Measurements from ENCODE around the gene PTPN11.
"Not testable (repeated sequence)": the region's sequence is repeated elsewhere in the genome, so short reads cannot be mapped to it uniquely, and the experiment has no call there.

PTPN11 gene

GRCh38 chr12:112418608-112419296 is at the start of gene PTPN11:
Gene PTPN11, plus strand, starts transcription at chr12:112418947. Its CDS starts 165 bp downstream, at chr12:112419112.
- H3K27me3 Mint-ChIP-seq = no peaks in the 10 kb centered on the region
- H3K36me3 Mint-ChIP-seq (ENCODE audit: low read depth) = peaks cover 26% of the 10 kb centered on the region
- peak within 1 kb of the TSS; percentile 97 for H3K4me3 Mint-ChIP-seq
- H3K27ac Mint-ChIP-seq = peak within 1 kb of the TSS; percentile 99
- peak; percentile 95 for DNase-seq
- peaks cover 45% of the 10 kb centered on the region for H3K4me1 Mint-ChIP-seq
- H3K9me3 Mint-ChIP-seq = no peaks in the 10 kb centered on the region
- peak; percentile 87 for ATAC-seq

GRCh38 chr12:112370199-112370598 is 48.5 kb upstream of the PTPN11 start:
- ATAC-seq (no peak), DNase-seq (no peak)

GRCh38 chr12:112370868-112371510 is 47.8 kb upstream of the PTPN11 start:
- Mint-ChIP-seq H3K4me3 (no peak overlapping the region), H3K4me1 (peaks cover 11% of the 10 kb centered on the region), H3K27ac (no peak overlapping the region), H3K27me3 (no peaks in the 10 kb centered on the region), H3K9me3 (no peaks in the 10 kb centered on the region), H3K36me3 (ENCODE audit: low read depth) (no peaks in the 10 kb centered on the region)
- DNase-seq (no peak), ATAC-seq (no peak)

More at GRCh38 chr12:112370199-112370598, 48.5 kb upstream of the PTPN11 start:
- Mint-ChIP-seq H3K36me3 (ENCODE audit: low read depth) (no peaks in the 10 kb centered on the region), H3K27ac (no peak overlapping the region), H3K4me3 (no peak overlapping the region), H3K27me3 (no peaks in the 10 kb centered on the region), H3K9me3 (no peaks in the 10 kb centered on the region), H3K4me1 (peaks cover 11% of the 10 kb centered on the region)

- Mint-ChIP-seq H3K36me3 (ENCODE audit: low read depth) (no peaks in the 10 kb centered on the region), H3K9me3 (no peaks in the 10 kb centered on the region), H3K27me3 (no peaks in the 10 kb centered on the region), H3K4me1 (peaks cover 13% of the 10 kb centered on the region), H3K27ac (no peak overlapping the region), H3K4me3 (no peak overlapping the region)
- DNase-seq (no peak), ATAC-seq (no peak)
Observed at GRCh38 chr12:112374166-112374740, 44.5 kb upstream of the PTPN11 start.

GRCh38 chr12:112375105-112375504 is 43.6 kb upstream of the PTPN11 start:
- Mint-ChIP-seq H3K9me3 (no peaks in the 10 kb centered on the region), H3K27ac (no peak overlapping the region), H3K27me3 (no peaks in the 10 kb centered on the region), H3K4me1 (peaks cover 18% of the 10 kb centered on the region), H3K4me3 (no peak overlapping the region), H3K36me3 (ENCODE audit: low read depth) (no peaks in the 10 kb centered on the region)
- DNase-seq (no peak), ATAC-seq (no peak)

- no peaks in the 10 kb centered on the region for H3K36me3 Mint-ChIP-seq (ENCODE audit: low read depth)
- H3K4me3 Mint-ChIP-seq = peak overlapping the region; percentile 97
- peak overlapping the region; percentile 93 for H3K27ac Mint-ChIP-seq
- no peak for ATAC-seq
- DNase-seq = peak; percentile 6
- H3K9me3 Mint-ChIP-seq = no peaks in the 10 kb centered on the region
- H3K4me1 Mint-ChIP-seq = peaks cover 25% of the 10 kb centered on the region
- no peaks in the 10 kb centered on the region for H3K27me3 Mint-ChIP-seq
Observed at GRCh38 chr12:112380663-112381405, 37.9 kb upstream of the PTPN11 start.

- Mint-ChIP-seq H3K9me3 (no peaks in the 10 kb centered on the region), H3K36me3 (ENCODE audit: low read depth) (no peaks in the 10 kb centered on the region), H3K4me1 (peaks cover 27% of the 10 kb centered on the region), H3K4me3 (peak overlapping the region; percentile 97), H3K27ac (peak overlapping the region; percentile 93), H3K27me3 (no peaks in the 10 kb centered on the region)
- ATAC-seq (peak; percentile 35), DNase-seq (peak; percentile 51)
Observed at GRCh38 chr12:112381406-112381882, 37.3 kb upstream of the PTPN11 start.

GRCh38 chr12:112381883-112382796 is 36.6 kb upstream of the PTPN11 start, which contains the start of gene HECTD4:
Gene HECTD4, minus strand, starts transcription at chr12:112382431. Its CDS starts 303 bp downstream, at chr12:112382128.
- Mint-ChIP-seq H3K4me1 (peaks cover 34% of the 10 kb centered on the region), H3K9me3 (no peaks in the 10 kb centered on the region), H3K27ac (peak within 1 kb of the TSS; percentile 93), H3K36me3 (ENCODE audit: low read depth) (no peaks in the 10 kb centered on the region), H3K27me3 (no peaks in the 10 kb centered on the region), H3K4me3 (peak within 1 kb of the TSS; percentile 97)
- DNase-seq (peak; percentile 97), ATAC-seq (peak; percentile 91)

- H3K36me3 Mint-ChIP-seq (ENCODE audit: low read depth) = no peaks in the 10 kb centered on the region
- H3K9me3 Mint-ChIP-seq = no peaks in the 10 kb centered on the region
- H3K4me1 Mint-ChIP-seq = peaks cover 40% of the 10 kb centered on the region
- ATAC-seq (no peak), DNase-seq (no peak)
- peak overlapping the region; percentile 71 for H3K27ac Mint-ChIP-seq
- peak overlapping the region; percentile 97 for H3K4me3 Mint-ChIP-seq
- no peaks in the 10 kb centered on the region for H3K27me3 Mint-ChIP-seq
Observed at GRCh38 chr12:112382866-112383265, 35.9 kb upstream of the PTPN11 start.

- H3K27ac Mint-ChIP-seq = peak overlapping the region; percentile 79
- DNase-seq (no peak), ATAC-seq (no peak)
- no peak overlapping the region for H3K4me3 Mint-ChIP-seq
- H3K27me3 Mint-ChIP-seq = peaks cover 7% of the 10 kb centered on the region
- H3K36me3 Mint-ChIP-seq (ENCODE audit: low read depth) = no peaks in the 10 kb centered on the region
- H3K9me3 Mint-ChIP-seq = no peaks in the 10 kb centered on the region
- H3K4me1 Mint-ChIP-seq = peaks cover 20% of the 10 kb centered on the region
Observed at GRCh38 chr12:112386726-112387125, 32.0 kb upstream of the PTPN11 start.

GRCh38 chr12:112389228-112389627 is 29.5 kb upstream of the PTPN11 start:
- Mint-ChIP-seq H3K4me3 (no peak overlapping the region), H3K27me3 (peaks cover 7% of the 10 kb centered on the region), H3K36me3 (ENCODE audit: low read depth) (no peaks in the 10 kb centered on the region), H3K27ac (no peak overlapping the region), H3K9me3 (no peaks in the 10 kb centered on the region), H3K4me1 (peaks cover 15% of the 10 kb centered on the region)
- DNase-seq (no peak), ATAC-seq (no peak)

GRCh38 chr12:112389922-112390654 is 28.7 kb upstream of the PTPN11 start:
- DNase-seq; H3K36me3 Mint-ChIP-seq (ENCODE audit: low read depth); ATAC-seq; H3K4me3 Mint-ChIP-seq; H3K27ac Mint-ChIP-seq; H3K9me3 Mint-ChIP-seq; H3K27me3 Mint-ChIP-seq: not testable (repeated sequence)
- H3K4me1 Mint-ChIP-seq = peaks cover 15% of the 10 kb centered on the region

- Mint-ChIP-seq H3K27ac (no peak overlapping the region), H3K4me1 (no peaks in the 10 kb centered on the region), H3K27me3 (peaks cover 5% of the 10 kb centered on the region), H3K9me3 (no peaks in the 10 kb centered on the region), H3K4me3 (no peak overlapping the region), H3K36me3 (ENCODE audit: low read depth) (no peaks in the 10 kb centered on the region)
- DNase-seq (no peak), ATAC-seq (no peak)
Observed at GRCh38 chr12:112393328-112393727, 25.4 kb upstream of the PTPN11 start.
